Left lung (tissue), 10 donors: ENCODE results near the gene APOA1. TPM values are rescaled to one million over a fixed set of nuclear protein-coding genes. Genes with fewer than 3 reads are reported as not detected.

ENCODE experiments used
- ATAC-seq: fragments of 200-7000 bp; cut with Tn5 transposase; one replicate; pipeline ENCODE4 v1.9.1; 2020; ENCODE audit warnings: moderate library complexity
- DNase-seq, 4 donors: peaks; one replicate each; pipeline ENCODE4 v3.0.0-alpha.2; 2013 to 2020
- H3K27ac ChIP-seq, 2 donors: fragments of 200-600 bp; sonication (generic) in 1 of 2; one replicate each; pipeline versions ENCODE4 v1.5.0 to v1.8.0; 2020 to 2021
- H3K27me3 ChIP-seq, 2 donors: fragments of 200-600 bp; sonication (generic) in 1 of 2; one replicate each; pipeline versions ENCODE4 v1.5.0 to v1.8.0; 2020 to 2021
- H3K36me3 ChIP-seq, 2 donors: fragments of 200-600 bp; sonication (generic) in 1 of 2; one replicate each; pipeline versions ENCODE4 v1.5.0 to v1.8.0; 2020 to 2021
- H3K4me1 ChIP-seq, 2 donors: fragments of 200-600 bp; one replicate each; pipeline ENCODE4 v1.8.0; 2021
- H3K4me3 ChIP-seq, 2 donors: fragments of 200-600 bp; sonication (generic) in 1 of 2; one replicate each; pipeline versions ENCODE4 v1.5.0 to v1.8.0; 2020 to 2021; ENCODE audit warnings: mild to moderate bottlenecking in 1 of 2
- H3K9me3 ChIP-seq, 2 donors: fragments of 200-600 bp; sonication (generic) in 1 of 2; one replicate each; pipeline versions ENCODE4 v1.5.0 to v1.8.0; 2020 to 2021
- CTCF ChIP-seq, 2 donors: fragments of 200-600 bp; sonication (generic) in 1 of 2; IDR thresholded peaks; one replicate each; pipeline versions ENCODE4 v1.5.0 to v1.8.0; 2021; ENCODE audit warnings: antibody characterized with exemption in 2 of 2
- intact Hi-C, 2 donors: fragments of 100-400 bp; cut with DNase I; formaldehyde crosslinking; loops; one replicate each; pipeline versions ENCODE4 v1.11.2 to v1.14.2; 2022
- polyA plus RNA-seq, 6 donors: library from polyadenylated mRNA; unstranded; fragments of 120-200 nt; gene quantifications; one replicate each; pipeline ENCODE4 v1.2.1, GENCODE V29; 2013; ENCODE audit not compliant: insufficient read length in 6 of 6
- total RNA-seq, 2 donors: library from RNA; stranded (reverse); fragmentation: NEBNext Ultra II Directional; extraction: Animal tissue kit (Norgen Biotek cat#: 25700); gene quantifications; one replicate each; pipeline ENCODE4 v1.2.1, GENCODE V29; 2021
- donor health status: DM: no; HTN: yes; CAD: no.
- donor health status: DM: no; HTN: no; CAD: no.

The APOA1 gene
- total and polyA plus RNA-seq, 8 donors, result 0.50 to 13.4 (median 4.7) TPM

DNA sequence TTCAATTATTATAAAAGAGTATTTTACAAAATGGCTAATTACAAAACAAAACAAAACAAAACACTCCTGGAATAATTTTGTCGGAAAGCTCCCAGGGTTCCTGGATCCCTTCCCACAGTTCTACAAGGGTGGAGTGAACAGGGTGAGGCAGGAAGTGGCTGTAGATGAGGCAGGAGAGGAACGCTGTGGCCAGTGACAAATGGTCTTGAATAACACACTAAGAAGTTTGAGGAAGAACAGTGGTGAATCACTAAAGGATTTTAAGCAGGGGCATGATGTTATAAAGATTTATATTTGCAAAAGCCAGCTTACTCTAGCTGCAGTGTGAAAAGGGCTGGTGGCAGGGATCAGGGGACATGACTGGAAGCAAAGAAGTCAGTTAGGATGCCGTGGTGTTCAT lies 33.8 kb upstream of the APOA1 start:
- intact Hi-C loops, result no loop called here
- TF ChIP-seq CTCF (IDR thresholded peaks at IDR 0.05), result no peak
- DNase-seq (no peak), ATAC-seq (peak; percentile 32)
- peaks cover 0 to 11% of the 10 kb centered on the region in 2 donors for H3K4me1 ChIP-seq
- peak overlapping the region in 1 of 2 donors; percentile 59 for H3K27ac ChIP-seq
- no peak overlapping the region for H3K4me3 ChIP-seq
- H3K27me3 ChIP-seq, result no peaks in the 10 kb centered on the region
- peaks cover 4 to 99% of the 10 kb centered on the region in 2 donors for H3K36me3 ChIP-seq
- H3K9me3 ChIP-seq, result no peaks in the 10 kb centered on the region

- Histone ChIP-seq H3K36me3 (peaks cover 4 to 99% of the 10 kb centered on the region in 2 donors), H3K4me3 (no peak overlapping the region), H3K9me3 (no peaks in the 10 kb centered on the region), H3K27ac (no peak overlapping the region), H3K4me1 (peaks cover 0 to 11% of the 10 kb centered on the region in 2 donors), H3K27me3 (no peaks in the 10 kb centered on the region)
- TF ChIP-seq CTCF (IDR thresholded peaks at IDR 0.05), result no peak
- intact Hi-C loops, result no loop called here
- no peak for DNase-seq
- no peak for ATAC-seq
These were observed 32.6 kb upstream of the APOA1 start for GRCh38 chr11:116870054-116870453.

DNA sequence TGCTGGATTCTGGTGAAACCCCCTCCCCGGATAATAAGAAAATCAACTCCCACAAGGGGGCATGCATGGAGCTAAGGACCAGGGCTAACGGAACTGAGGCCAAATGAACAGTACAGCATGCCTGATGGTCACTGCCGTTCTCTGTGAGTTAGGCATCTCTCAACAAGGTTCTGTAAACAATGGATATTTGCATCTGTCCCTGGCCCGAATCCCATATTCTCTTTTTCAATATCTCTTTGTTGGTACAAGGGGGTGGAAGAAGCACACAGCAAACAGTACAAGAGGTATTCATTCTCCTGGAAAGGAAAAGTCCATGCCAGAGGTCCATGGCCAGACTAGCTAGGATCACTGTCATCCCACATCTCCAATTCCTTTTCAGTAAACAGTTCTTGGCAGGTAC lies 32.2 kb upstream of the APOA1 start:
- ATAC-seq (no peak), DNase-seq (no peak)
- no peak overlapping the region for H3K4me3 ChIP-seq
- H3K27ac ChIP-seq, result no peak overlapping the region
- no peaks in the 10 kb centered on the region for H3K9me3 ChIP-seq
- H3K4me1 ChIP-seq, result peaks cover 0 to 11% of the 10 kb centered on the region in 2 donors
- TF ChIP-seq CTCF (IDR thresholded peaks at IDR 0.05), result no peak
- H3K27me3 ChIP-seq, result no peaks in the 10 kb centered on the region
- H3K36me3 ChIP-seq, result peaks cover 4 to 99% of the 10 kb centered on the region in 2 donors
- intact Hi-C loops, result no loop called here

- TF ChIP-seq CTCF (IDR thresholded peaks at IDR 0.05), result no peak
- no peak for ATAC-seq
- Histone ChIP-seq H3K27me3 (no peaks in the 10 kb centered on the region), H3K9me3 (no peaks in the 10 kb centered on the region), H3K27ac (no peak overlapping the region), H3K36me3 (peaks cover 4 to 99% of the 10 kb centered on the region in 2 donors), H3K4me3 (no peak overlapping the region), H3K4me1 (peaks cover 0 to 11% of the 10 kb centered on the region in 2 donors)
- intact Hi-C loops, result no loop called here
- DNase-seq, result no peak
These were observed 30.6 kb upstream of the APOA1 start for GRCh38 chr11:116868066-116868465.

DNA sequence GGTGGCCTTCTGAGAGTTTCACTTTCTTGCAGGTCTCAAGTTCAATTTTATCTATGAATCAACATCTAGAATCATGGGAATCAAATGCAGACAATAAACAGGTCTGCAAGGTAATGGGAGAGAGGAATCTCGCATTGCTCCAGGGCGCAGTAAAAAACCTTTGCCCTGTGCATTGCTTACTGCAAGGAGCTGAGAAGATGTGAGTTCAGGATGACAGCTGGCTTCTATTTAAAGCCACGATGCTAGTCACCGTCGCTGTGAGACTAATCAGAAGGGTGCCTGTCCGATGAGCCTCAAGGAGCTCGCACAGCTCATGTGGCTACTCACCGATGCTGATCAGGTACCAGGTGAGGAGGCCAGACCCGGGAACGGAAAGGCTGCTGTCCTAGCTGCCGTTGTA lies 30.2 kb upstream of the APOA1 start:
- H3K4me3 ChIP-seq, result no peak overlapping the region
- H3K4me1 ChIP-seq, result peaks cover 0 to 11% of the 10 kb centered on the region in 2 donors
- intact Hi-C loops, result no loop called here
- H3K27me3 ChIP-seq, result no peaks in the 10 kb centered on the region
- no peaks in the 10 kb centered on the region for H3K9me3 ChIP-seq
- no peak overlapping the region for H3K27ac ChIP-seq
- H3K36me3 ChIP-seq, result peaks cover 4 to 99% of the 10 kb centered on the region in 2 donors
- no peak for DNase-seq
- no peak for ATAC-seq
- no peak for TF ChIP-seq CTCF (IDR thresholded peaks at IDR 0.05)
